Endothelial cell of umbilical vein (primary cell): ENCODE data around the gene KRTAP17-1. TPM values are rescaled to one million over a fixed set of nuclear protein-coding genes. Genes with fewer than 3 reads are reported as not detected.

ENCODE experiments used
- BruUV-seq: library from RNA; stranded (reverse); fragments of 400-500 nt; replicated peaks from 2 replicates; lab custom pipeline; 2021; lab: Mats Ljungman, UMichigan
- CTCF ChIA-PET: fragments of 300-600, 350-600 bp; sonication (Branson Sonifier 250); formaldehyde crosslinking; loops from one replicate; lab custom pipeline; 2021; ENCODE audit warnings: antibody characterized with exemption, inconsistent platforms; lab: Charles Lee
- POLR2A ChIA-PET: fragments of 300-600, 350-600 bp; sonication (Branson Sonifier 250); formaldehyde crosslinking; loops from one replicate; lab custom pipeline; 2021; ENCODE audit warnings: antibody characterized with exemption, inconsistent platforms; lab: Charles Lee
- DNase-seq: peaks from one replicate; pipeline ENCODE4 v3.0.0-alpha.2; 2011; ENCODE audit warnings: low read depth, low spot score
- FAIRE-seq: peaks from 2 replicates; lab custom pipeline; 2011; peaks lifted over from hg19 to GRCh38; lab: Jason Lieb, UNC
- H2AFZ ChIP-seq: 2 replicates; pipeline ENCODE4 v1.6.0; 2012; ENCODE audit warnings: low read depth, low read length, control low read depth, inconsistent platforms
- H3K27ac ChIP-seq: 2 replicates; pipeline ENCODE4 v1.5.1; 2011; ENCODE audit warnings: low read depth, mild to moderate bottlenecking, control low read depth, low read length, moderate library complexity; ENCODE audit not compliant: insufficient read depth
- H3K27me3 ChIP-seq, 2 experiments: 2 replicates each; pipeline versions ENCODE4 v1.6.0 to v1.6.1; 2011; ENCODE audit warnings: low read length in 2 of 2, mixed read lengths in 1 of 2; ENCODE audit not compliant: control insufficient read depth in 2 of 2, insufficient read depth in 2 of 2
- H3K36me3 ChIP-seq, 2 experiments: 2 replicates in 1 of 2; 3 replicates in 1 of 2; pipeline ENCODE4 v1.5.1; 2011; ENCODE audit warnings: low read length in 2 of 2, mild to moderate bottlenecking in 1 of 2, moderate library complexity in 1 of 2; ENCODE audit not compliant: control insufficient read depth in 2 of 2, insufficient read depth in 2 of 2; ENCODE audit errors: extremely low read depth in 1 of 2
- H3K4me1 ChIP-seq: 3 replicates; pipeline ENCODE4 v1.5.1; 2011; ENCODE audit warnings: mild to moderate bottlenecking, low read length; ENCODE audit not compliant: control insufficient read depth, insufficient read depth; ENCODE audit errors: extremely low read depth
- H3K4me2 ChIP-seq: 2 replicates; pipeline ENCODE4 v1.6.1; 2011; ENCODE audit warnings: low read length, control low read depth, mixed read lengths; ENCODE audit not compliant: insufficient read depth
- H3K4me3 ChIP-seq, 3 experiments: fragments of 200-600 bp in 1 of 3; sonication (generic), shearing (Covaris generic) in 1 of 3; replicated peaks in 1 of 3; 2 replicates each; pipeline ENCODE4 v1.5.1; 2011 to 2016; ENCODE audit warnings: control low read depth in 3 of 3, low read length in 3 of 3, mild to moderate bottlenecking in 2 of 3, inconsistent platforms in 1 of 3, low read depth in 1 of 3, moderate library complexity in 1 of 3; ENCODE audit not compliant: insufficient read depth in 1 of 3
- H3K79me2 ChIP-seq: 2 replicates; pipeline ENCODE4 v1.6.0; 2012; ENCODE audit warnings: low read length, inconsistent platforms; ENCODE audit not compliant: control insufficient read depth, insufficient read depth
- H3K9ac ChIP-seq: replicated peaks from 2 replicates; pipeline ENCODE3; 2011; ENCODE audit warnings: low read length, control low read depth; ENCODE audit not compliant: insufficient read depth; ENCODE audit errors: extremely low read depth
- H3K9me1 ChIP-seq: replicated peaks from 3 replicates; pipeline ENCODE4 v1.6.0; 2011; ENCODE audit warnings: mild to moderate bottlenecking, low read length; ENCODE audit not compliant: control insufficient read depth, insufficient read depth; ENCODE audit errors: extremely low read depth
- H3K9me3 ChIP-seq: replicated peaks from 2 replicates; pipeline ENCODE4 v1.5.1; 2012; ENCODE audit warnings: low read length, inconsistent platforms; ENCODE audit not compliant: control insufficient read depth, insufficient read depth
- H4K20me1 ChIP-seq: replicated peaks from 2 replicates; pipeline ENCODE3; 2011; ENCODE audit warnings: mild to moderate bottlenecking, low read length; ENCODE audit not compliant: control insufficient read depth, insufficient read depth; ENCODE audit errors: extremely low read depth
- CTCF ChIP-seq, 2 donors: IDR thresholded peaks; 1 replicate in 1 of 2; 2 replicates in 1 of 2; pipeline ENCODE4 v1.5.1; 2011; ENCODE audit warnings: low read length in 2 of 2, mild to moderate bottlenecking in 2 of 2, moderate library complexity in 2 of 2, control low read depth in 1 of 2, inconsistent platforms in 1 of 2, low read depth in 1 of 2; ENCODE audit not compliant: insufficient read depth in 1 of 2; ENCODE audit errors: extremely low read depth in 1 of 2
- EZH2 ChIP-seq: IDR thresholded peaks from 2 replicates; pipeline ENCODE4 v1.6.1; 2012; ENCODE audit warnings: borderline replicate concordance, low read depth, mild to moderate bottlenecking, moderate library complexity, low read length, inconsistent platforms; ENCODE audit not compliant: severe bottlenecking
- FOS ChIP-seq: IDR thresholded peaks from 2 replicates; pipeline ENCODE4 v1.6.1; 2011; ENCODE audit warnings: mild to moderate bottlenecking, low read length, moderate library complexity, borderline replicate concordance; ENCODE audit not compliant: insufficient read depth
- GATA2 ChIP-seq: IDR thresholded peaks from 2 replicates; pipeline ENCODE4 v1.7.0; 2011; ENCODE audit warnings: low read depth, mild to moderate bottlenecking, moderate library complexity, mixed read lengths, low read length; ENCODE audit not compliant: insufficient read length, insufficient read depth
- JUN ChIP-seq: IDR thresholded peaks from 2 replicates; pipeline ENCODE4 v1.6.1; 2011; ENCODE audit warnings: borderline replicate concordance, low read depth; ENCODE audit not compliant: insufficient read length, insufficient read depth
- MAX ChIP-seq: IDR thresholded peaks from 2 replicates; pipeline ENCODE4 v1.6.1; 2011; ENCODE audit not compliant: insufficient read depth, insufficient read length
- MYC ChIP-seq: IDR thresholded peaks from one replicate; pipeline ENCODE4 v1.6.1; 2011; ENCODE audit warnings: mild to moderate bottlenecking, low read depth, low read length
- POLR2A ChIP-seq: IDR thresholded peaks from 2 replicates; pipeline ENCODE4 v1.6.1; 2012; ENCODE audit warnings: low read depth, mild to moderate bottlenecking, control low read depth, low read length
- POLR2AphosphoS5 ChIP-seq: IDR thresholded peaks from 2 replicates; pipeline ENCODE4 v1.6.1; 2012; ENCODE audit warnings: low read depth, mild to moderate bottlenecking, control low read depth, low read length, moderate library complexity; ENCODE audit not compliant: insufficient read depth
- dilution Hi-C: fragments of 300-500 bp; cut with MboI; formaldehyde crosslinking; loops from one replicate; pipeline ENCODE4 v1.15.0; 2019; ENCODE audit warnings: low sequenced_read_pairs; ENCODE audit not compliant: extremely low pct_ligation_motif_present
- intact Hi-C: fragments of 100-400 bp; cut with micrococcal nuclease; formaldehyde crosslinking; loops from one replicate; pipeline ENCODE4 v1.10.0; 2022
- polyA plus RNA-seq, 4 experiments: library from polyadenylated mRNA; depleted of rRNA in 3 of 4; stranded (reverse) in 3 of 4; unstranded in 1 of 4; fragments of >200 nt; gene quantifications; 2 replicates each; pipeline versions ENCODE4 v1.2.1 to v1.2.3, GENCODE V29; 2011 to 2012; ENCODE audit warnings: missing spikeins in 1 of 4
- total RNA-seq: library from RNA; stranded (reverse); gene quantifications from 2 replicates; pipeline ENCODE4 v1.2.3, GENCODE V29; 2021

KRTAP17-1 gene
- total and polyA plus RNA-seq, 2 donors (not counting 3 experiments of a cell fraction or from before 2014, with no cell fraction given) = not detected

- Histone ChIP-seq H3K4me2 (no peak overlapping the region), H3K4me1 (no peaks in the 10 kb centered on the region), H3K4me3 (no peak overlapping the region), H3K9me3 (no peaks in the 10 kb centered on the region), H3K27ac (no peak overlapping the region), H3K27me3 (no peaks in the 10 kb centered on the region), H3K9ac (no peak overlapping the region), H3K79me2 (no peaks in the 10 kb centered on the region), H3K36me3 (no peaks in the 10 kb centered on the region), H3K9me1 (no peaks in the 10 kb centered on the region), H4K20me1 (no peaks in the 10 kb centered on the region), H2AFZ (no peak overlapping the region)
- POLR2A ChIA-PET = no interaction called here
- BruUV-seq = no TSS peak
- FAIRE-seq (no peak), DNase-seq (no peak)
- TF ChIP-seq EZH2 (no peak), POLR2AphosphoS5 (no peak), MAX (no peak), FOS (no peak)
- CTCF ChIA-PET = no interaction called here
- intact Hi-C loops (no loop called here), dilution Hi-C loops (no loop called here)
These were observed 7.1 kb downstream of the KRTAP17-1 start for GRCh38 chr17:41308251-41308917.

- intact Hi-C loops (no loop called here), dilution Hi-C loops (no loop called here)
- Histone ChIP-seq H3K79me2 (no peaks in the 10 kb centered on the region), H3K4me3 (no peak overlapping the region), H3K27ac (no peak overlapping the region), H3K4me1 (no peaks in the 10 kb centered on the region), H2AFZ (no peak overlapping the region), H3K9me3 (no peaks in the 10 kb centered on the region), H3K9ac (no peak overlapping the region), H3K27me3 (no peaks in the 10 kb centered on the region), H3K9me1 (no peaks in the 10 kb centered on the region), H3K36me3 (no peaks in the 10 kb centered on the region), H3K4me2 (no peak overlapping the region), H4K20me1 (no peaks in the 10 kb centered on the region)
- TF ChIP-seq POLR2A = no peak
- no peak for TF ChIP-seq EZH2
- no peak for TF ChIP-seq JUN
- no peak for TF ChIP-seq POLR2AphosphoS5
- TF ChIP-seq FOS = no peak
- no peak for TF ChIP-seq CTCF (IDR thresholded peaks at IDR 0.05; ENCODE audit: extremely low read depth in 1 of 2, insufficient read depth in 1 of 2, low read depth in 1 of 2, low read length in 2 of 2)
- no peak for TF ChIP-seq MYC
- TF ChIP-seq MAX = no peak
- TF ChIP-seq GATA2 = no peak
- BruUV-seq = no TSS peak
- ChIA-PET CTCF (no interaction called here), POLR2A (no interaction called here)
- DNase-seq = no peak
- FAIRE-seq = no peak
These were observed 7.9 kb downstream of the KRTAP17-1 start for GRCh38 chr17:41307647-41308046.
